H4 (cell line): Measurements from ENCODE around the gene RNF19B. TPM values are rescaled to one million over a fixed set of nuclear protein-coding genes. Genes with fewer than 3 reads are reported as not detected.
"Not testable (repeated sequence)": the region's sequence is repeated elsewhere in the genome, so short reads cannot be mapped to it uniquely, and the experiment has no call there.

Source experiments
- DNase-seq: peaks from one replicate; pipeline ENCODE4 v3.0.0-alpha.2; 2015; ENCODE audit warnings: low spot score
- total RNA-seq: library from RNA; depleted of rRNA; stranded (reverse); fragments of >200 nt; shearing (Covaris generic); gene quantifications from 2 replicates; pipeline ENCODE4 v1.2.3, GENCODE V29; 2014; rRNA removed

RNF19B gene, protein sequence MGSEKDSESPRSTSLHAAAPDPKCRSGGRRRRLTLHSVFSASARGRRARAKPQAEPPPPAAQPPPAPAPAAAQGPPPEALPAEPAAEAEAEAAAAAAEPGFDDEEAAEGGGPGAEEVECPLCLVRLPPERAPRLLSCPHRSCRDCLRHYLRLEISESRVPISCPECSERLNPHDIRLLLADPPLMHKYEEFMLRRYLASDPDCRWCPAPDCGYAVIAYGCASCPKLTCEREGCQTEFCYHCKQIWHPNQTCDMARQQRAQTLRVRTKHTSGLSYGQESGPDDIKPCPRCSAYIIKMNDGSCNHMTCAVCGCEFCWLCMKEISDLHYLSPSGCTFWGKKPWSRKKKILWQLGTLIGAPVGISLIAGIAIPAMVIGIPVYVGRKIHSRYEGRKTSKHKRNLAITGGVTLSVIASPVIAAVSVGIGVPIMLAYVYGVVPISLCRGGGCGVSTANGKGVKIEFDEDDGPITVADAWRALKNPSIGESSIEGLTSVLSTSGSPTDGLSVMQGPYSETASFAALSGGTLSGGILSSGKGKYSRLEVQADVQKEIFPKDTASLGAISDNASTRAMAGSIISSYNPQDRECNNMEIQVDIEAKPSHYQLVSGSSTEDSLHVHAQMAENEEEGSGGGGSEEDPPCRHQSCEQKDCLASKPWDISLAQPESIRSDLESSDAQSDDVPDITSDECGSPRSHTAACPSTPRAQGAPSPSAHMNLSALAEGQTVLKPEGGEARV
- total RNA-seq: 7.5 and 9.7 TPM in 2 replicates

DNA sequence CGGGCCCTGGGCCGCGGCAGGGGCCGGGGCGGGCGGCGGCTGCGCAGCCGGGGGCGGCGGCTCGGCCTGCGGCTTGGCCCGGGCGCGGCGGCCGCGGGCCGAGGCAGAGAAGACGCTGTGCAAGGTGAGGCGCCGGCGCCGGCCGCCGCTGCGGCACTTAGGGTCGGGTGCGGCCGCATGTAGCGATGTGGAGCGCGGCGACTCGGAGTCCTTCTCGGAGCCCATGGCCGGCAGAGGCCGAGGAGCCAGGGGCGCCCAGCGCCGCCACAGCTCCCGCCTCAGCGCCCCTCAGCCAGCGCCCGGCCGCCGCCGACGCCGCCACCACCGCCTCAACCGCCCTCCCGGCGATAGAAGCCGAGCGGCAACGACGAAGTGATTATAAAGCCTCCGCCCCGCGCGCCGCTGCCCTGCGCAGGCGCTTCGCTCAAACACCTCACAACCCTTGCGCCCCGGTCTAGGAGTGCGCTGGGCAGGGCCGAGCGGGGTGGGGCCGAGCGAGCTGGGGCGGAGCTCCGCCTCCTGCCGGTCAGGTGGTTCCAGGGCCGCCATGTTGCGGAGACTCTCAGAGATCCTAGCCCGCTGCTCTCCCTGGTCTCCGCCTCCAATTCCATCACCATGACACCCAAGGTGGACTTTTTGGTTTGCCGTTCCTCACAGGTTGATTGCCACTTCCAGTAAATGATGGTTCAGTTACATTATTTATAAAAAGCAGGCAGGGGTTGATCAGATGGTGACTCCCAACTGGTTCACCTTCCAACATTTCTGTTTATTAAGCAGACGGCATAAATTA is at the start of gene RNF19B:
Gene RNF19B, minus strand, starts transcription at position 349 of the 790 bp plus-strand sequence. Its CDS starts 124 bp downstream, at position 225.
- DNase-seq: peak; percentile 92

DNA sequence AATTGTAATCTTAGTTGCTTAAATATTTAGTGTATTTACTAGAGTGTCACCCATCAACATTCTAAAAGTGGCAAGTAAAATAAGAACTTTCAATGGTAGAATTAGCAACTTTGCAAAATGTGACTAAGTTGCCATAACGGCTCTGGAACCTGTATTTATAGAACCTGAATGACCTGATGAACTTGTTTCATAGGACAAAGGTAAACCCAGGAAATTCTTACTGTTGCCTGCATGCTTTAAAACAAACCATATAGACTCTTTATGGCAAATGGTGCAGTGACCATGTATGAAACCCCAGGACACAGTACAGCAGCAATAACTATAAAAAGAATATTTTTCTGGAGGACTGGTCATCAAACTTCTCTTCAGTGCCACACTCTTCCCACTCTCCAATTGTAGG is 49.2 kb upstream of the RNF19B start:
- no peak for DNase-seq

DNA sequence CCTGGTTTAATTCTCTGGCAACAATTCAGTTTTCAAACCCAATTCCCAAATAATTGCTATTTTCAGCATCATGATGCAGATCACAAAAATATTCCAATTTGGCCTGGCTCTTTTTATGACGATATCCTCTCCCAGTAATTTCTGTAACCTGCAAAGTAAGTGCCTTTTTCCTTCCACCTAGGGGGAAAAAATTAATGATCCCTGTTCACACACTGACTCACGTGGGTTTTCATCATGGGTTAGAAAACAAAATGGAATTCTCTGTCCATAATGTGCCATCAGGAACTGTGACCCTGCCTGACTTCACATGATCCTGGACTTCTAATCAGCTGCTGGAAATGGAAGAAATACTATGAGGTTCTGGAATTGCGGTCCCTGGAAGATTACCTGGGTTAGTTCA is 47.6 kb upstream of the RNF19B start:
- no peak for DNase-seq

DNA sequence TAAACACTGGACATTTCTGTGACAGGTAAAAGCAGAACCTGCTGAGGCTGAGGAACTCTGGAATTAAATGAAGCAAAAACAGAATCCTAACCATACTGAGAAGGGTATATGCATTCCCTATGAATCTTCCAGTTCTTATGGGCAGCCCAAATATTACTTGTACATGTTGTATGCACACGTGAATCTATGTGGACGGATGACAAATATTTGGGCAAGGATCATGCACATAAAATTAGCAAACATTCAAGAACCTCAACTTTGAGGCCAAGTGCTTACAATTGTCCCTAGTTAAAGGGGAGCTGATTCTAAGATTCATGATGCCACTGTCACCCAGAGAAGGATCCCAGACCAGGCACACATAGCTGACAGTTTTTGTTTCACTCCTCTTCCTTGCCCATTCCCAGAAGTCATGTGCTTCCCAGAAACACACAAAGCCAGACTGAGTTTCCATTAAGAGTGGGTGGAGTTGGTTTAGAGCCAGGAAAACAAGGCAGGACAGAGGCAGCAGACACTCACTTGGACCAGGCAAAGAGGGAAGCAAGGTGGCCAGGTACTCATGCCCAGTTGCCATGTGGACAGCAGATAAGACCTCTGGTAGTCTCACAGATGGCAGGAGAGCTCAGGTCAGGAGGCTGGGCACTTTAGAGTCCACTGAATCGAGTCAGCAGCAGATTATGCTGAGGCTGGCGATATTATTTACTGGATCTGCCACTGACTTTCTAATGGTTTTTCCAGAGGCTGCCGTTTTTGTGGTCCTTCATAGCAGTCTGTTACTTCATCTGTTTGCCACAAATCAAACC is 46.5 kb upstream of the RNF19B start:
- DNase-seq: peak; percentile 41

DNA sequence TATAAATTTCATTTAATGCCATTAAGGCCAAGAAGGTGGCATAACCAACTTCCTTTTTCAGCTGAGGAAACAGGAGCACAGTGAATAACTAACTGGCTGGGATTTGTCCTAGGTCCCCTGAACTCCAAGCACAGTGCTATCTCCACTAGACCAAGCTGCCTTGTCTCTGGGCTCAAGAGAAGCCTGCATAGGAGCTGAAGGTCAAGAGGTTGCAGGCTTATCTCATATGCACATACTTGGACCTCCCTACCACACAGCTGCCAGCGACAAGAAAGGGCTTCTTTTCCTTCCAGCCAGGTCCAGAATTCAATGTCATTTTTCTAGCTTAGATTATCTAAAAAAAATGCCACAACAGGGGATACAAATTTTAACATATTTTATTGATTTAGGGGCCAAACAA is 45.0 kb upstream of the RNF19B start:
- no peak for DNase-seq

DNA sequence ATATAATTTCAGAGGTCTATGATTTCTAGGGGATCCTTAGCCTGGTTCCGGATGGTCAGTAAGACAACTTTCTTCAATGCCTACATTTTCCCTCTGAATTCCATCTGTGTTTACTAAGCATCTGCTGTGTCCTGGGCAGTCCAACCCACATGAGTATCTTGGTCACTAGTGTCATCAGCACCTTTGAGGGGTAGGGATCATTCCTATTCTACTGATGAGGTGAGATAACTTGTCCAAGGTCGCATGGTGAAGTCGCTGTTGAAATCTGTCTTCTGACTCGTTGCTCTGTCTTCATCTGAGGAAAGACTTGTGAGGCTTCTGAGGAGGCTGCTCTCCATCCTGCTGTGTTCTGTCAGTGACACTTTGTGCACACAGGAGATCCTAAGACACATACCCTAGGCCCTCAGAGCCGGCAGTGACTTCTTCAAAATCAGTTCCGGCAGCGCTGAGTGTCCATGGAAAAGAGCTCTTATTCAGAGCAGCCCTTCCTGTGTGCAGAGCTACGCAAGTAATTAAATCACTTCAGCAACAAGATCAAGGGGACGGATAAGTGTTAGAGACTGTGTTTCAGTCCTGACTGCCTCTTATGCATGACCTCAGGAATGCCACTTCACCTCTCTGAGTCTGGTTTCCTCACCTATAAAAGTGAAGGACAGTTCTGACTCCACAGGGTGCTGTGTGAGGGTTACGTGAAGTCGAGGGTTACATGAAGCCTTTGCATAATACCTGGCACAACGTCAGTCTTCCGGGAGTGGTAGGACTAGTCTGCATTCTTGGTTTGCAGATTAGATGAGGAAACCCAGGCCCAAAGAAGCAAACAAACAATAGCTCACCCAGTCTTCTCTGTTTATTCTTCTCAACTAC is 43.7 kb upstream of the RNF19B start:
- no peak for DNase-seq

DNA sequence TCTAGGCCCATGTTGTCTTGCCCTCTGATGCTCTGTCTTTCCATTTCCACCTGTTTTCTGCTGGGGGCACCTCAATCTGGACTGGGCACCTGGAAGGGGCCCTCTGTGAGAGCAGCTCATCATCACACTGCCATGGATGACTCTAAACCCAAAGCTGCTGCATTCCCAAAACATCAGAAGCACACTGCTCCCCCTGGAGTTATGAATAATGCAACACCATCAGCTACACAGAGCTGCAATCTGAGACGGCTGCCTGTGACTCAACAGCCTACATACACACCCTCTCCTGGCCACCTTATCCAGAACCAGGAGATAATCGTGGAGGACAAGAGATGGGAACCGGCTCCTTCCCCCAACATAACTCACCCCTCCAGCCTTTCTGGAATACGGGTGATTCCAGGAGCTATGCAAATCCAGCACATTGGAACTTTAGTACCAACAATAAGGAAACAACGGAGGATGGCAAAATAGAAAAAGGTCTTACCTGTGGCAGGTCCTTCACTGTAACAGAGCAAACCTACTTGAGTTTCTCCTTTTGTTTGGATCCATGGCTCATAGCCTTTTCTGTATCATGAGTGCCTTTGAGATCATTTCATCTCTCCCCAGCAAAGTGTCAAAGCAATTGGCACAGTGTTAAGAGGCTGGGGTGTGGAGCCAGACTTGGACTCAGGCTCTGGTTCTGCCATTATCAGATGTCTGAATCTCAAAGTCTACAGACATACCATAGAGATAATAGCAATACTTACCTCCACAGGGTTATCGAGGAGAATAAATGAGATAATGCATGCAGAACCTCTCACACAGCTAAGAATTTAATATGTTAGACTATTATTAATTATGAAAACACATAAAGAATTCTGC is 42.8 kb upstream of the RNF19B start:
- DNase-seq: peak; percentile 69

DNA sequence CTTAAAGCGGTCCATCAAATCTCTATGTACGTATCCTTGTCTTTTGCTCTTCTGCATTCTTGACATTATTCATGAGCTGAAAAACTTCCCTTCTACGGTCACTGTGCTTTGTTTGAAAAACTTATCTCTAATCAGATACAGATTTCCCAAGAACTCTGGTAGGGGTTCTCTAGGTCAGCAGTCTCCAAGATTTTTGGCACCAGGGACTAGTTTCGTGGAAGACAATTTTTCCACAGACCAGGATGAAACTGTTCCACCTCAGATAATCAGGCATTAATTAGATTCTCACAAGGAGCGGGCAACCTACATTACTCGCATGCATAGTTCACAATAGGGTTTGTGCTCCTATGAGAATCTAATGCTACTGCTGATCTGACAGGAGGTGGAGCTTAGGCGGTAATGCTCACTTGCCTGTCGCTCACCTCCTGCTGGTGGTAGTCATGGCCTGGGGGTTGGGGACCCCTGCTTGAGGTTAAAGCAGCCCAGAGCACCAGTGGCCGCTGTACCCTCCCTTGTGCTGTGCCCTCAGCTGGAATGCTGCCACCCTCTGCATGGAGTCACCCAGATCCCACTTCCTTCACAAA is 41.3 kb upstream of the RNF19B start:
- no peak for DNase-seq

DNA sequence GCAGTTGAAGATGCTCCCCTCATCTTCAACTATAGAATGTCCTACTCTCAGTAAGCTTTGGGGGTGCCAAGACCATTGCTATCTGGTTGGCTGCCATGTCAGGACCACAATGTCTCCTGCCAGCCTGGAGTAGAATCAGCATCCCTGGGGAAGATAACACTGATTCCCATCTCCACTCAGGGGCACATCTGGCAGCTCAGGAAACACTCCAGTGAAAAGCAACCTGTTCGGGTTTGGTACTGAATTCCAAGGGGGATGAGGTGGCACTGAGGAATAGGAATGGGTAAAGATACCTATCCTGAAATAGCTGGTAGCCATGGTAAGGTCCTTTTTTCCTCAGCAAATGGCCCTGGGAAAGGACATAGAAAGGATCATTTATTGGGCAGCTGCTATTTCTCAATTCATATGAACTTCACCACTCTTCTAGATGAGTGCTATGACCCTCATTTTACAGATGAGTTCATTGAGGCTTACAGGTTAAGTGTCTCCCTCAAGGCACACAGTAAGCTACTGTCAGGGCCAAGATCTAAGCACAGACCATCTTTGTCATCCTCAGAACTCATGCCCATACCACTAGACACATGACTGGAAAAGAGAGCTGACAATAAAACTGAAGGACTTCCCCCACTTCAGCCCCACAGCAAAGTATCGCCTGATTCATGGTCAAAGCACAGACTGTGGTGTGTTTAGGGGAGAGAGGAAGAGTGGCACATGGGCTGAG is 40.7 kb upstream of the RNF19B start:
- no peak for DNase-seq

DNA sequence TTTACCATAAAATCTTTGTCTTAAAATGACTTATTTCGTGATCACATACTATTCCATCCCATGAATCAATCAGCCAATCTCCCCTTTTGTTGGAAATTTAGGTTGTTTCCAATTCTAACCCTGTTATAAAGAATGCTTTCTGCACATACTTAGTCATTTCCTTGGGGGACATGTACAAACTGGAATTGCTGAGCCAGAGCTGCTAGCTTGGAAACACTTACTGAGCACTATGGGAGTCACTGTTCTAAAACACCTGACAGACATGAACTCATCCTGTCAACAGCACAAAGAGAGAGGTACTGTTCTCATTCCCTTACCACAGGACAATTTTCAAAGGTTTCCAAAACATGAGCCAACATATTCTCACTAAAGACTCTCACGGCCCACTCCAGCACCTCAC is 40.0 kb upstream of the RNF19B start:
- DNase-seq: no peak

DNA sequence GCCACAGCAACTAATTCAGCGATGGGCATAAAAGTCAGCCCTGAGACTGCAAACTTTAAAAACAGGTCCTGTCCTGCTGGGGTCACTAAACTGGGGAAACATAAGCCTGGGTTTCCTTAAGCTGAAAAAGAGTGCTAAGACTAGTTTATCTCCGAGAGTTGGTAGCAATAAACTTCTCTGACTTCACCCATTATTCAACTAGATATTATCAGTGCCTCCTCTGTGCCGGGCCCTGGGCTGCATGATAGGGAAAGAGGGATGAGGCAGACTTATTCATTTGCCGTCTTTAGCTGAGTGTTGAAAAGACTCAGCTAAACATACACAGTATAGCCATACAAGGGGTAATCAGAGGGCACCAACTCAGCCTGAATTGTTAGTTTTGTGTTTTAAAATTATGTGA is 39.0 kb upstream of the RNF19B start:
- no peak for DNase-seq

DNA sequence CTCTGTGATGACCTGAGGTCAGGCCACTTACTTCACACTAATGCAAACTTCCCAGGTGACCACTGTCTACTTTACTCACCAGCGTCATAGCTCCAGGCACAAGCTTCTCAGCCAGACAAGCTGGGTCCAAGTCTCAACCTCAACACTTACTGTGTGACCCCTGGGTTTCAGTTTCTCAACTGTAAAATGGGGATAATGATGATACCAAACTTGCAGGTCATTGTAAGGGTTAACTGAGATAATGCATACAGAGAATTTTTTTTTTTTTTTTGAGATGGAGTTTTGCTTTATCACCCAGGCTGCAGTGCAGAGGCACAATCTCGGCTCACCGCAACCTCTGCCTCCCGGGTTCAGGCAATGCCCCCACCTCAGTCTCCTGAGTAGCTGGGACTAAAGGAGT is 37.4 kb upstream of the RNF19B start:
- DNase-seq: no peak

DNA sequence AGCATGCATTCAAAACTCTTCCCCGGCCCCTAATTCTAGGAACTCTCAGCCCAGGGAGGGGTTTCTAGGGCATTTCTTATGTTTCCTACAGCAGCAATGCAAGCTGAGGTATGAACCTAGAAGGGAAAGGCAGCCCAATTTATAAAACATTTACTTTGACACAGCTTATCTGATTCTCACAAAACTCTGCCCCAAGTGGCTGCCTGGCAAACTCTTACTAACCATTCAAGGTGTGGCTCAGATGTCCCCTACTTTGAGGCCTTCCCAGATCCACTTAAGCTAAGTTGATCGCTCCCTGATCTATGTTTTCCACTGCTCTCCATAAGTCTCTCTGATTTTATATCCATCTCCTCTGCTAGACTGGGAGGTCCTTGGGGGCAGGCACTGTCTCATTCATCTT is 36.7 kb upstream of the RNF19B start:
- DNase-seq: no peak

DNA sequence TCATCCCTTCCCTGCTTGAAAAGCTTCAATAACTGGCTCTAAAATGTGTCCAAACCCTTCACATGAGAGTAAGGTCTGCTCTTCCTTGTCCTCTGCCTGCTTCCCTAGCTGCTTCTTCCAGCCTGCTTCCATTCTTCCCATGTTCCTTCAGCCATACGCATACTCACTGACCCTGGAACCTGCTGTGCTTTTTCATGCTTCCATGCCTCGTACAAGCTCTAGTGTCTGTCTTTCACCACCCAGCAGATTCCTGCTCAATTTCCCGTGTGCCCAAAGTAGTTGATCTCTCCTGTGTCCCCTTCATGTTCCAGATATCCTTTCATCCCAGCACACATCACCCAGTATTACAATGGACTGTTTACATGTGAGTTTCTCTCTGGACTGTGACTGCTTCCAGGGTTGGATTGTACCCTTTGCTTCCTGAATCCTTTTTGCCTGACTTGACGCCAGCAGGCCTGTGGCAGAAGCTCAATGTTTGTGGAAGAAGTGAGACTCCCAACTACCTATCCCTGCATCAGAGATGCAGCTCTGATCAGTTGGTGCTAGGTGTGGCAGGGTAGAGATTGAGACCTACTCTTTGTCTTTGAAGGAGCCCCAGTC is 35.9 kb upstream of the RNF19B start:
- no peak for DNase-seq

DNA sequence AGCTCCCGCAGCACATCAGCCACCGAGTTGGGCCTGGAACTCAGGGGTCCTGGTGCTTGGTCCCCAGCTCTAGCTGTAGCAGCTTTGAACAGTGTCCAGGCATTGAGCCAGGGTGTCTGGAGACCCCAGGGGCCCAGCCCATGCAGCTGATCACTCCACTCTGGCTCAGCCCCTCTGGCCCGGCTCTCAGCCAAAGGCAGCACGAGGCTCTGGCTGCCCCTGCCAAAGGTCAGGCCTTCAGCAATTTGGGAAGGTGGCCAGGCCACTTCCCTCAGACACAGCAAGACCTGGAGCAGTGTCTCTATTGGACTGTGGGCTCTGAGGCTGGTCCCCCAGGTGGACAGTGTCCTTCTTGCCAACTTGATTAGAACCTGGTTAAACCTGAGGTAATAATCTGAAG is 34.4 kb upstream of the RNF19B start:
- no peak for DNase-seq

DNA sequence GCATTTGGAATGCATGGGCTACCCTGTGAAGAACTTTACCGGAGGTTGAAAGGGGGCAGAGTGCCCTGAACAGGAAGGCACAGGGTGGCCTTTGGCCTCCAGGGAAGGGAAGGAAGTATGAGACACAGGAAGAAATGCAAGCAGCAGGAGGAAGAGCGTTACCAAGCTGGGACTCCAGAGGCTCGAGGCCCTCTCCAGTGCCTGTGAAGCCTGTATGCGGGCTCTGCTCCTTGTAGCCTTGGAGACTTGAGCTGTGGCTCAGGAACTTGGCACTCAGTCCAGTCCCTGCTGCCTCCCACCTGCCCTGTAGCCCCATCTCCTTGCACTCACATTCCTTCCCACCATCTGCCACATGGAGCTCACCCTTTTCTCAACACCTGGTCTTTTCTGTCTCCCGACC is 33.5 kb upstream of the RNF19B start:
- no peak for DNase-seq

DNA sequence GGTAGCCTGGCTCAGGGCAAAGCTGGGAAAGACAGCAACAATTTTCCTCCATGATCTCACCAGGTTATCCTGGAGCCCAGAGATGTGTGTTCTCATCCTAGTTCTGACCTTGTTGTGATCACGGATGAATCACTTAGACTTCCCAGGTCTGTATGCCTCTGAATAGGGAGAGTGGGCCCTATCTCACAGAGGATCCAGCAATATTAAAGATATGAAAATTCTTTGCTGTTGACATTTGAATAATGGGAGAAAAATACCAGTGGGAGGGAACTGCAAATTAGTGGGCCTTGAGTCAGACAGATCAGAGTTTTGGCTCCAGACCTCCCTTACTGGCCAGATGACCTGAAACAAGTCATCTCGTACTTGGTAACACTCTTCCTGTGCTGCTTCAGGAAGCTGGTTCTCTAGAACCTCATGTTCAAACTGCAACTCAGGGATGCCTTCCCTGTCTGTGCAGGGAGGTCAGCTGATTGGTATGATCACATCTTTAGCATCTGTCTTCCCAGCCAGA is 32.8 kb upstream of the RNF19B start:
- DNase-seq: no peak

DNA sequence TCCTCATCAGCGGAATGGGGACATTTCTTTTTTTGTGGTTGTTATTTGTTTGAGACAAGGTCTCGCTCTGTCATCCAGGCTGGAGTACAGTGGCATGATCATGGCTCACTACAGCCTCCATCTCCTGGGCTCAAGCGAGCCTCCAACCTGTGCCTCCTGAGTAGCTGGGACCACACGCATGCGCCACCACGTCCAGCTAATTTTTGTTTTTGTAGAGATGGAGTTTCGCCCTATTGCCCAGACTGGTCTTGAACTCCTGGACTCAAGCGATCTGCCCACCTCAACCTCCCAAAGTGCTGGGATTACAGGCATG is 28.7 kb upstream of the RNF19B start:
- DNase-seq: not testable (repeated sequence)
